ENCODE measurements around the gene KIAA0825. TPM values are rescaled to one million over a fixed set of nuclear protein-coding genes. Genes with fewer than 3 reads are reported as not detected.
"Not testable (repeated sequence)": the region's sequence is repeated elsewhere in the genome, so short reads cannot be mapped to it uniquely, and the experiment has no call there.

KIAA0825 gene
- total and polyA plus RNA-seq, 8 donors = 0.29 to 15.6 (median 1.5) TPM

DNA sequence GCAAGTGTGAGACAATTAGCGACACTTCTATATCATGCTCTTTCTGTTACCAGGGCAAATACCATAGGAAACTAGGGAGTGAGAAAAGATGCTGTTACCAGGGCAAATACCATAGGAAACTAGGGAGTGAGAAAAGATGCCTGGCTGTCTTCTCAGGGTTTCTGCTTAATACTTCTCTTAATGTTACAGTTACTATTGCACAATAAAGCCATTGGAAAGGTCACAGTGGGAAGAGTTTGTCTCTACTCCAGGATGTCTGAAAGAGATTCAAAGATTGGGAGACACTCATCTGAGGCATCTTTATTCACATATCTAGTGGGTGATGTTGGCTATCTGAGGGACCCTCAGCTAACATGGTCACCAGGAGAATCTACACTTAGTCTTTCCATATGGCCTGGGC lies 445.3 kb downstream of the KIAA0825 start:
- no peak overlapping the region for H3K27ac ChIP-seq
- intact Hi-C loops (cut with DNase I; ENCODE audit: low total_unique reads) = no loop called here
- TF ChIP-seq EP300 (IDR thresholded peaks at IDR 0.05) (no peak), CTCF (IDR thresholded peaks at IDR 0.05) (no peak), POLR2AphosphoS5 (IDR thresholded peaks at IDR 0.05) (no peak), POLR2A (IDR thresholded peaks at IDR 0.05) (no peak)
- no peaks in the 10 kb centered on the region for H3K4me1 ChIP-seq
- no peak for DNase-seq
- 96 to 100% (median 100%) methylated on average over 1 of the region's 1 CpG for WGBS, 5 donors
- no peaks in the 10 kb centered on the region for H3K9me3 ChIP-seq
- no peaks in the 10 kb centered on the region for H3K27me3 ChIP-seq
- no peaks in the 10 kb centered on the region for H3K36me3 ChIP-seq
- H3K4me3 ChIP-seq = no peak overlapping the region

DNA sequence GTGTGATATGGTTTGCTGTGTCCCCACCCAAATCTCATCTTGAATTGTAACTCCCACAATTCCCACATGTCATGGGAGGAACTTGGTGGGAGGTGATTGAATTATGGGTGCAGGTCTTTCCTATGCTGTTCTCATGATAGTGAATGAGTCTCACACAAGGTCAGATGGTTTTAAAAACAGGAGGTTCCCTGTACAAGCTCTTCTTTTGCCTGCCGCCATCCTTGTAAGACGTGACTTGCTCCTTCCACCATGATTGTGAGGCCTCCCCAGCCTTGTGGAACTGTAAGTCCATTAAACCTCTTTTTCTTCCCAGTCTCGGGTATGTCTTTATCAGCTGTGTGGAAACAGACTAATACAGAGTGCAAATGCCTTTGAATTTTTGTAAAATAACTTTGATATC lies 447.3 kb downstream of the KIAA0825 start:
- H3K36me3 ChIP-seq; H3K4me1 ChIP-seq; intact Hi-C loops (cut with DNase I; ENCODE audit: low total_unique reads); H3K4me3 ChIP-seq; H3K27ac ChIP-seq; H3K27me3 ChIP-seq; DNase-seq; H3K9me3 ChIP-seq: not testable (repeated sequence)
- 88 to 94% (median 90%) methylated on average over 3 of the region's 3 CpGs for WGBS, 5 donors

DNA sequence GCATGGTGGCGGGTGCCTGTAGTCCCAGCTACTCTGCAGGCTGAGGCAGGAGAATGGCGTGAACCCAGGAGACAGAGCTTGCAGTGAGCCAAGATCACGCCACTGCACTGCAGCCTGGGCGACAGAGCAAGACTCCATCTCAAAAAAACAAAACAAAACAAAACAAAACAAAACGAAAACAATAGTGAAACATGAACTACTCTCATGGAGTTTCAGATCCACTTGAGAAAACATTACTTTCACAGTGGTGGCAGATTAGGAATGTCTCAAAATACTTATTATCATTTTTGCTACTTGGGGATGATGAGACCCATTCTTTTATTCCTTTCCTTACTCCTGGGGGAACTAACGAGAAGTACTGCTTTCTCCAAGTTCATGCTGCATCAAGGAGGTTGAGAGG lies 448.2 kb downstream of the KIAA0825 start:
- H3K9me3 ChIP-seq; H3K36me3 ChIP-seq; H3K27ac ChIP-seq; H3K4me1 ChIP-seq; H3K4me3 ChIP-seq; H3K27me3 ChIP-seq; intact Hi-C loops (cut with DNase I; ENCODE audit: low total_unique reads); DNase-seq: not testable (repeated sequence)
- WGBS, 5 donors = 88 to 93% (median 90%) methylated on average over 6 of the region's 6 CpGs

- WGBS, 5 donors = 80 to 89% (median 87%) methylated on average over 2 of the region's 2 CpGs
- no peaks in the 10 kb centered on the region for H3K27me3 ChIP-seq
- no peaks in the 10 kb centered on the region for H3K36me3 ChIP-seq
- H3K9me3 ChIP-seq = peaks cover 0 to 5% (median 2%) of the 10 kb centered on the region in 4 donors
- no peak overlapping the region for H3K4me3 ChIP-seq
- no peaks in the 10 kb centered on the region for H3K4me1 ChIP-seq
- no peak overlapping the region for H3K27ac ChIP-seq
- no peak for TF ChIP-seq EP300 (IDR thresholded peaks at IDR 0.05)
- TF ChIP-seq POLR2AphosphoS5 (IDR thresholded peaks at IDR 0.05) = no peak
- no peak for TF ChIP-seq POLR2A (IDR thresholded peaks at IDR 0.05)
- TF ChIP-seq CTCF (IDR thresholded peaks at IDR 0.05) = no peak
- no peak for DNase-seq
- intact Hi-C loops (cut with DNase I; ENCODE audit: low total_unique reads) = no loop called here
Measured at GRCh38 chr5:94168151-94168550, 450.3 kb downstream of the KIAA0825 start.

DNA sequence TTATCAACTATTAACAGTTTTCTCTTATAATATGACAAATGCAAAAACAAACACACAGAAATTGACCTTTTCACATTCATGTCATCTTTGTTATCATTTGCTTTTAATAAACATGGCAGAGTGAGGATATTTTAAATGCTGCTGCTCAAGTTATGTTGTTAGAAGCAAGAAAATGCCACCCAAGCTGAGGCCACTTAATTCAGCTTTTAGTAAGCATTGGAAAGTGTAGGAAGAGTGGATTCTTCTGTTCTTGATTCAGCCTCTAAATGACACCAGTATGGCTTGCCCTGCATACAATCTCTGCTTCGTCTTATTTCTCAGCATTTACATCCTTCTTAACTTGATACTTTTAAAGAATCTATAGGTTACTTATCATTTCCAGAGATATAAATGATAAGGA lies 456.6 kb downstream of the KIAA0825 start:
- no peaks in the 10 kb centered on the region for H3K27me3 ChIP-seq
- intact Hi-C loops (cut with DNase I; ENCODE audit: low total_unique reads) = no loop called here
- no peaks in the 10 kb centered on the region for H3K36me3 ChIP-seq
- no peak overlapping the region for H3K27ac ChIP-seq
- H3K4me3 ChIP-seq = no peak overlapping the region
- H3K4me1 ChIP-seq = no peaks in the 10 kb centered on the region
- 54 to 81% (median 70%) methylated on average over 1 of the region's 1 CpG for WGBS, 5 donors
- peaks cover 0 to 5% (median 2%) of the 10 kb centered on the region in 4 donors for H3K9me3 ChIP-seq
- DNase-seq = no peak
- TF ChIP-seq EP300 (IDR thresholded peaks at IDR 0.05) = no peak
- TF ChIP-seq POLR2A (IDR thresholded peaks at IDR 0.05) = no peak
- no peak for TF ChIP-seq CTCF (IDR thresholded peaks at IDR 0.05)
- no peak for TF ChIP-seq POLR2AphosphoS5 (IDR thresholded peaks at IDR 0.05)
